ENCODE measurements around the gene SRP54.
"Not testable (repeated sequence)": the region's sequence is repeated elsewhere in the genome, so short reads cannot be mapped to it uniquely, and the experiment has no call there.

The SRP54 gene

GRCh38 chr14:35050652-35051051 lies 67.9 kb downstream of the SRP54 start:
- no peak for DNase-seq

GRCh38 chr14:35051796-35052195 lies 69.0 kb downstream of the SRP54 start:
- DNase-seq = no peak

- DNase-seq = no peak
Measured at GRCh38 chr14:35052637-35053036, 69.8 kb downstream of the SRP54 start.

- not testable (repeated sequence) for DNase-seq
Measured at GRCh38 chr14:35061113-35061791, 78.5 kb downstream of the SRP54 start.

- DNase-seq = not testable (repeated sequence)
Measured at GRCh38 chr14:35065731-35066130, 82.9 kb downstream of the SRP54 start.

GRCh38 chr14:35068238-35069012 lies 85.6 kb downstream of the SRP54 start:
- DNase-seq = no peak

- DNase-seq = no peak
Measured at GRCh38 chr14:35072226-35072625, 89.4 kb downstream of the SRP54 start.

GRCh38 chr14:35073486-35073885 lies 90.7 kb downstream of the SRP54 start:
- no peak for DNase-seq

GRCh38 chr14:35078082-35078481 lies 95.3 kb downstream of the SRP54 start:
- DNase-seq = no peak

Measured in KG1 (cell line).